GM13977 (cell line): ENCODE data around the gene CABP4.

Experiments
- DNase-seq: peaks from one replicate; pipeline ENCODE4 v3.0.0; 2012; ENCODE audit warnings: low spot score
- CTCF ChIP-seq: IDR thresholded peaks from 2 replicates; pipeline ENCODE4 v1.5.1; 2012; ENCODE audit warnings: mild to moderate bottlenecking, control low read depth; ENCODE audit not compliant: insufficient read depth; ENCODE audit errors: extremely low read depth, missing control alignments
- in situ Hi-C: fragments of 300-500 bp; cut with MboI; formaldehyde crosslinking; loops from one replicate; pipeline ENCODE4 v1.12.0; 2022; ENCODE audit warnings: low sequenced_read_pairs, low pct_unique_long_range_greater_than_20kb, mixed read lengths, inconsistent platforms; ENCODE audit not compliant: unreplicated experiment

The CABP4 gene

GRCh38 chr11:67449116-67449844, 5.9 kb upstream of the CABP4 start:
- no peak for DNase-seq

GRCh38 chr11:67450796-67451657, 4.1 kb upstream of the CABP4 start:
- TF ChIP-seq CTCF: no peak
- no peak for DNase-seq
- in situ Hi-C loops: no loop called here

More at GRCh38 chr11:67449116-67449844, 5.9 kb upstream of the CABP4 start:
- TF ChIP-seq CTCF: no peak
- in situ Hi-C loops: no loop called here

- in situ Hi-C loops: no loop called here
- DNase-seq: no peak
- no peak for TF ChIP-seq CTCF
These were observed 3.5 kb upstream of the CABP4 start for GRCh38 chr11:67451658-67451976.

- in situ Hi-C loops: no loop called here
- DNase-seq: no peak
These were observed 2.8 kb upstream of the CABP4 start, which contains the start of gene GPR152 for GRCh38 chr11:67452141-67452952. GPR152 (minus strand) TSS chr11:67452729; CDS start chr11:67452724, 5 bp downstream.

GRCh38 chr11:67453816-67454732, 1.1 kb upstream of the CABP4 start:
- no peak for DNase-seq
- TF ChIP-seq CTCF: no peak
- in situ Hi-C loops: no loop called here

More at GRCh38 chr11:67452141-67452952, 2.8 kb upstream of the CABP4 start, which contains the start of gene GPR152:
- no peak for TF ChIP-seq CTCF
